K562 (cell line): Measurements from ENCODE around the gene RPL3. TPM values are rescaled to one million over a fixed set of nuclear protein-coding genes. Genes with fewer than 3 reads are reported as not detected.

Experiments used
- LEF1 ChIP-seq: fragments of 450-650 bp; IDR thresholded peaks from 2 replicates; pipeline ENCODE4 v1.6.1; 2016; ENCODE audit warnings: mild to moderate bottlenecking
- PYGO2 ChIP-seq: fragments of 450-650 bp; IDR thresholded peaks from 2 replicates; pipeline ENCODE4 v1.6.1; 2016; ENCODE audit warnings: mild to moderate bottlenecking, missing genetic modification characterization, moderate library complexity, missing compliant biosample characterization
- YY1 ChIP-seq, 3 experiments: IDR thresholded peaks; 2 replicates each; pipeline ENCODE4 v1.6.1; 2011; ENCODE audit warnings: low read length in 2 of 3, mild to moderate bottlenecking in 2 of 3, moderate library complexity in 2 of 3, borderline replicate concordance in 1 of 3, control low read depth in 1 of 3, low read depth in 1 of 3; ENCODE audit not compliant: insufficient read depth in 3 of 3, insufficient replicate concordance in 2 of 3, control insufficient read depth in 1 of 3, insufficient read length in 1 of 3; ENCODE audit errors: extremely low read depth in 1 of 3
- ZBTB7A ChIP-seq: IDR thresholded peaks from 2 replicates; pipeline ENCODE4 v1.6.1; 2011; ENCODE audit warnings: low read depth, mild to moderate bottlenecking, low read length, moderate library complexity, borderline replicate concordance; ENCODE audit not compliant: control insufficient read depth
- ZNF232 ChIP-seq: sonication (generic); formaldehyde crosslinking; IDR thresholded peaks from 2 replicates; pipeline ENCODE4 v1.8.0; 2022; ENCODE audit warnings: mild to moderate bottlenecking, missing genetic modification reagents
- polyA plus RNA-seq, 8 experiments: library from polyadenylated mRNA; depleted of rRNA in 4 of 8; stranded (reverse) in 5 of 8; unstranded in 3 of 8; fragments of >200 nt; fragmentation: Nextera tagmentation in 2 of 8; fragmentation: Illumina TruSeq in 1 of 8; extraction: Ambion mirVana in 2 of 8; extraction: Trizol in 1 of 8; gene quantifications; 2 replicates each; pipeline versions ENCODE4 v1.2.1 to v1.2.3, GENCODE V29; 2011 to 2014; ENCODE audit warnings: inconsistent platforms in 1 of 8, missing spikeins in 1 of 8
- total RNA-seq, 7 experiments: library from RNA; depleted of rRNA in 6 of 7; stranded (reverse); fragments of >200 nt in 6 of 7; fragmentation: Illumina TruSeq in 2 of 7; extraction: Trizol in 2 of 7; gene quantifications; 2 replicates each; pipeline versions ENCODE4 v1.2.1 to v1.2.3, GENCODE V29; 2011 to 2021; ENCODE audit warnings: low replicate concordance in 1 of 7
- TF ChIP-seq, protein P1 (sequence below): fragments of 450-650 bp; IDR thresholded peaks from 2 replicates; pipeline ENCODE4 v1.6.1; 2016; ENCODE audit warnings: mild to moderate bottlenecking, moderate library complexity
- TF ChIP-seq, protein P2 (sequence below): sonication (generic); formaldehyde crosslinking; IDR thresholded peaks from 2 replicates; pipeline ENCODE4 v1.8.1; 2023; ENCODE audit warnings: mild to moderate bottlenecking, missing genetic modification reagents
- TF ChIP-seq, protein P3 (sequence below): fragments of 250-450 bp; sonication (Bioruptor Pico); IDR thresholded peaks from 2 replicates; pipeline ENCODE4 v1.5.0; 2021; ENCODE audit warnings: mild to moderate bottlenecking, borderline replicate concordance

Gene RPL3
- total and polyA plus RNA-seq, 9 of the 15 experiments (the other 6 are each of a cell fraction or from before 2014, with no cell fraction given), result 1,624 to 4,066 (median 2,565) TPM

DNA sequence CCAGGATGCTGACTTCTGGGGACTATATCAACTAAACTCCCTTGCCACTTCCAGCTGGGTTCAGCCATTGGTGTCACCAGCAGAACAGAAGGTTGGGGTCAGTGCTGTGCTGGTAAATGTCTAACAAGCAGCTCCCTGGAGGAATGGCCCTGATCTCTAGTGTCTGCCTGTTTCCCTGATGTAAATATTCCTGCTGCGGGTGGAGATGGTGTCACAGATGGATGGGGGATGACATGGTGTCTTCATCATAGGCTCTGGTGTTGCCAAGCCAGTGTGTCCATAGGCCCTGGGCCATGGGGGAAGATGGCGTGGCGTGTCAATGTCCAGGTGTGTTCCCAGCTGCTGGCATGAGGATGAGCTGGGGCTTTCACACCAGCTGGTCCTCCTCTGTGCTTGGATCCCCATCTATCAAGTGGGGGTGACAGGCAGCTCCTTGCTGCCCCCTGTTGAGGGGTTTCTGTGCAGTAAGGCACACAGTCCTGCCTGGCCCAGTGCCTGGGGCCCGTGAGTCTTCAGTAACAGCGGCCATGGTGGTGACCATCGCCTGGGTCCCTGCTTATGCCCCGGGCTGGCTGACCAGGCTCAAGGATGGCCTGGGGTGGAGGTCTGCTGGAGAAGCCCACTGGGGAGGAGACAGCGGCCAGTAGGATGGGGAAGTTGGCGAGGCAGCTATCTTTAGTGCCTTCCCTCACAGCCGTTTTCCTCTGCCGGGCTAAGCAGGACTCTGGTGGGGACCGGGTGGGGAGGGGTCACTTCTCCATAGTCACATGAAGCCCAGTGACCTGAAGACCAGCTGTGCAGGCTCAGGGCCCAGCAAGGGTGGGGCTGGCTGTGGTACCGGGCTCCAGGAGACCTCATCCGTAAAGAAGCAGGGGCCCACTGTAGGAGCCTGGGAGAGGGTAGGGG, 12.7 kb downstream of the RPL3 start (continued):
- TF ChIP-seq, protein P1, sequence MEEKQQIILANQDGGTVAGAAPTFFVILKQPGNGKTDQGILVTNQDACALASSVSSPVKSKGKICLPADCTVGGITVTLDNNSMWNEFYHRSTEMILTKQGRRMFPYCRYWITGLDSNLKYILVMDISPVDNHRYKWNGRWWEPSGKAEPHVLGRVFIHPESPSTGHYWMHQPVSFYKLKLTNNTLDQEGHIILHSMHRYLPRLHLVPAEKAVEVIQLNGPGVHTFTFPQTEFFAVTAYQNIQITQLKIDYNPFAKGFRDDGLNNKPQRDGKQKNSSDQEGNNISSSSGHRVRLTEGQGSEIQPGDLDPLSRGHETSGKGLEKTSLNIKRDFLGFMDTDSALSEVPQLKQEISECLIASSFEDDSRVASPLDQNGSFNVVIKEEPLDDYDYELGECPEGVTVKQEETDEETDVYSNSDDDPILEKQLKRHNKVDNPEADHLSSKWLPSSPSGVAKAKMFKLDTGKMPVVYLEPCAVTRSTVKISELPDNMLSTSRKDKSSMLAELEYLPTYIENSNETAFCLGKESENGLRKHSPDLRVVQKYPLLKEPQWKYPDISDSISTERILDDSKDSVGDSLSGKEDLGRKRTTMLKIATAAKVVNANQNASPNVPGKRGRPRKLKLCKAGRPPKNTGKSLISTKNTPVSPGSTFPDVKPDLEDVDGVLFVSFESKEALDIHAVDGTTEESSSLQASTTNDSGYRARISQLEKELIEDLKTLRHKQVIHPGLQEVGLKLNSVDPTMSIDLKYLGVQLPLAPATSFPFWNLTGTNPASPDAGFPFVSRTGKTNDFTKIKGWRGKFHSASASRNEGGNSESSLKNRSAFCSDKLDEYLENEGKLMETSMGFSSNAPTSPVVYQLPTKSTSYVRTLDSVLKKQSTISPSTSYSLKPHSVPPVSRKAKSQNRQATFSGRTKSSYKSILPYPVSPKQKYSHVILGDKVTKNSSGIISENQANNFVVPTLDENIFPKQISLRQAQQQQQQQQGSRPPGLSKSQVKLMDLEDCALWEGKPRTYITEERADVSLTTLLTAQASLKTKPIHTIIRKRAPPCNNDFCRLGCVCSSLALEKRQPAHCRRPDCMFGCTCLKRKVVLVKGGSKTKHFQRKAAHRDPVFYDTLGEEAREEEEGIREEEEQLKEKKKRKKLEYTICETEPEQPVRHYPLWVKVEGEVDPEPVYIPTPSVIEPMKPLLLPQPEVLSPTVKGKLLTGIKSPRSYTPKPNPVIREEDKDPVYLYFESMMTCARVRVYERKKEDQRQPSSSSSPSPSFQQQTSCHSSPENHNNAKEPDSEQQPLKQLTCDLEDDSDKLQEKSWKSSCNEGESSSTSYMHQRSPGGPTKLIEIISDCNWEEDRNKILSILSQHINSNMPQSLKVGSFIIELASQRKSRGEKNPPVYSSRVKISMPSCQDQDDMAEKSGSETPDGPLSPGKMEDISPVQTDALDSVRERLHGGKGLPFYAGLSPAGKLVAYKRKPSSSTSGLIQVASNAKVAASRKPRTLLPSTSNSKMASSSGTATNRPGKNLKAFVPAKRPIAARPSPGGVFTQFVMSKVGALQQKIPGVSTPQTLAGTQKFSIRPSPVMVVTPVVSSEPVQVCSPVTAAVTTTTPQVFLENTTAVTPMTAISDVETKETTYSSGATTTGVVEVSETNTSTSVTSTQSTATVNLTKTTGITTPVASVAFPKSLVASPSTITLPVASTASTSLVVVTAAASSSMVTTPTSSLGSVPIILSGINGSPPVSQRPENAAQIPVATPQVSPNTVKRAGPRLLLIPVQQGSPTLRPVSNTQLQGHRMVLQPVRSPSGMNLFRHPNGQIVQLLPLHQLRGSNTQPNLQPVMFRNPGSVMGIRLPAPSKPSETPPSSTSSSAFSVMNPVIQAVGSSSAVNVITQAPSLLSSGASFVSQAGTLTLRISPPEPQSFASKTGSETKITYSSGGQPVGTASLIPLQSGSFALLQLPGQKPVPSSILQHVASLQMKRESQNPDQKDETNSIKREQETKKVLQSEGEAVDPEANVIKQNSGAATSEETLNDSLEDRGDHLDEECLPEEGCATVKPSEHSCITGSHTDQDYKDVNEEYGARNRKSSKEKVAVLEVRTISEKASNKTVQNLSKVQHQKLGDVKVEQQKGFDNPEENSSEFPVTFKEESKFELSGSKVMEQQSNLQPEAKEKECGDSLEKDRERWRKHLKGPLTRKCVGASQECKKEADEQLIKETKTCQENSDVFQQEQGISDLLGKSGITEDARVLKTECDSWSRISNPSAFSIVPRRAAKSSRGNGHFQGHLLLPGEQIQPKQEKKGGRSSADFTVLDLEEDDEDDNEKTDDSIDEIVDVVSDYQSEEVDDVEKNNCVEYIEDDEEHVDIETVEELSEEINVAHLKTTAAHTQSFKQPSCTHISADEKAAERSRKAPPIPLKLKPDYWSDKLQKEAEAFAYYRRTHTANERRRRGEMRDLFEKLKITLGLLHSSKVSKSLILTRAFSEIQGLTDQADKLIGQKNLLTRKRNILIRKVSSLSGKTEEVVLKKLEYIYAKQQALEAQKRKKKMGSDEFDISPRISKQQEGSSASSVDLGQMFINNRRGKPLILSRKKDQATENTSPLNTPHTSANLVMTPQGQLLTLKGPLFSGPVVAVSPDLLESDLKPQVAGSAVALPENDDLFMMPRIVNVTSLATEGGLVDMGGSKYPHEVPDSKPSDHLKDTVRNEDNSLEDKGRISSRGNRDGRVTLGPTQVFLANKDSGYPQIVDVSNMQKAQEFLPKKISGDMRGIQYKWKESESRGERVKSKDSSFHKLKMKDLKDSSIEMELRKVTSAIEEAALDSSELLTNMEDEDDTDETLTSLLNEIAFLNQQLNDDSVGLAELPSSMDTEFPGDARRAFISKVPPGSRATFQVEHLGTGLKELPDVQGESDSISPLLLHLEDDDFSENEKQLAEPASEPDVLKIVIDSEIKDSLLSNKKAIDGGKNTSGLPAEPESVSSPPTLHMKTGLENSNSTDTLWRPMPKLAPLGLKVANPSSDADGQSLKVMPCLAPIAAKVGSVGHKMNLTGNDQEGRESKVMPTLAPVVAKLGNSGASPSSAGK, result no peak
- peak; percentile 20; the same call in 1 of the 2 replicates for TF ChIP-seq ZNF232
- TF ChIP-seq YY1 (IDR thresholded peaks at IDR 0.05; ENCODE audit: borderline replicate concordance in 1 of 3, control insufficient read depth in 1 of 3, extremely low read depth in 1 of 3, insufficient read depth in 3 of 3, insufficient read length in 1 of 3, insufficient replicate concordance in 2 of 3, low read depth in 1 of 3, low read length in 2 of 3), result peak in 1 of 3 experiments; percentile 48
- TF ChIP-seq, protein P2, sequence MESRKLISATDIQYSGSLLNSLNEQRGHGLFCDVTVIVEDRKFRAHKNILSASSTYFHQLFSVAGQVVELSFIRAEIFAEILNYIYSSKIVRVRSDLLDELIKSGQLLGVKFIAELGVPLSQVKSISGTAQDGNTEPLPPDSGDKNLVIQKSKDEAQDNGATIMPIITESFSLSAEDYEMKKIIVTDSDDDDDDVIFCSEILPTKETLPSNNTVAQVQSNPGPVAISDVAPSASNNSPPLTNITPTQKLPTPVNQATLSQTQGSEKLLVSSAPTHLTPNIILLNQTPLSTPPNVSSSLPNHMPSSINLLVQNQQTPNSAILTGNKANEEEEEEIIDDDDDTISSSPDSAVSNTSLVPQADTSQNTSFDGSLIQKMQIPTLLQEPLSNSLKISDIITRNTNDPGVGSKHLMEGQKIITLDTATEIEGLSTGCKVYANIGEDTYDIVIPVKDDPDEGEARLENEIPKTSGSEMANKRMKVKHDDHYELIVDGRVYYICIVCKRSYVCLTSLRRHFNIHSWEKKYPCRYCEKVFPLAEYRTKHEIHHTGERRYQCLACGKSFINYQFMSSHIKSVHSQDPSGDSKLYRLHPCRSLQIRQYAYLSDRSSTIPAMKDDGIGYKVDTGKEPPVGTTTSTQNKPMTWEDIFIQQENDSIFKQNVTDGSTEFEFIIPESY (CRISPR knock-in tag), result 0 out of 2 replicates have a peak, but pooled peaks have one; percentile 48
- TF ChIP-seq ZBTB7A, result no peak
- no peak for TF ChIP-seq PYGO2 (tag)
- no peak for TF ChIP-seq LEF1
- TF ChIP-seq, protein P3, sequence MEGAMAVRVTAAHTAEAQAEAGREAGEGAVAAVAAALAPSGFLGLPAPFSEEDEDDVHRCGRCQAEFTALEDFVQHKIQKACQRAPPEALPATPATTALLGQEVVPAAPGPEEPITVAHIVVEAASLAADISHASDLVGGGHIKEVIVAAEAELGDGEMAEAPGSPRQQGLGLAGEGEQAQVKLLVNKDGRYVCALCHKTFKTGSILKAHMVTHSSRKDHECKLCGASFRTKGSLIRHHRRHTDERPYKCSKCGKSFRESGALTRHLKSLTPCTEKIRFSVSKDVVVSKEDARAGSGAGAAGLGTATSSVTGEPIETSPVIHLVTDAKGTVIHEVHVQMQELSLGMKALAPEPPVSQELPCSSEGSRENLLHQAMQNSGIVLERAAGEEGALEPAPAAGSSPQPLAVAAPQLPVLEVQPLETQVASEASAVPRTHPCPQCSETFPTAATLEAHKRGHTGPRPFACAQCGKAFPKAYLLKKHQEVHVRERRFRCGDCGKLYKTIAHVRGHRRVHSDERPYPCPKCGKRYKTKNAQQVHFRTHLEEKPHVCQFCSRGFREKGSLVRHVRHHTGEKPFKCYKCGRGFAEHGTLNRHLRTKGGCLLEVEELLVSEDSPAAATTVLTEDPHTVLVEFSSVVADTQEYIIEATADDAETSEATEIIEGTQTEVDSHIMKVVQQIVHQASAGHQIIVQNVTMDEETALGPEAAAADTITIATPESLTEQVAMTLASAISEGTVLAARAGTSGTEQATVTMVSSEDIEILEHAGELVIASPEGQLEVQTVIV (CRISPR knock-in tag), result no peak
